CD4-positive, alpha-beta T cell treated with Interferon alpha-2 for 1 hour (primary cell): Measurements from ENCODE around the gene PAIP2B.
"Not testable (repeated sequence)": the region's sequence is repeated elsewhere in the genome, so short reads cannot be mapped to it uniquely, and the experiment has no call there.

Experiments
- DNase-seq, 2 donors: peaks; one replicate each; pipeline ENCODE4 v3.0.0-alpha.2; 2020 to 2022

Gene PAIP2B

GRCh38 chr2:71215447-71215846, 11.5 kb downstream of the PAIP2B start:
- no peak for DNase-seq

GRCh38 chr2:71212336-71212735, 14.6 kb downstream of the PAIP2B start:
- no peak for DNase-seq

GRCh38 chr2:71210292-71210691, 16.6 kb downstream of the PAIP2B start:
- DNase-seq = no peak

- no peak for DNase-seq
These were observed 18.1 kb downstream of the PAIP2B start for GRCh38 chr2:71208756-71209155.

- DNase-seq = no peak
These were observed 19.3 kb downstream of the PAIP2B start for GRCh38 chr2:71207601-71208000.

GRCh38 chr2:71206271-71206670, 20.6 kb downstream of the PAIP2B start:
- DNase-seq = no peak

- no peak for DNase-seq
These were observed 35.3 kb downstream of the PAIP2B start for GRCh38 chr2:71191570-71191943.

GRCh38 chr2:71190656-71191569, 36.0 kb downstream of the PAIP2B start:
- DNase-seq = no peak

- no peak for DNase-seq
These were observed 39.3 kb downstream of the PAIP2B start for GRCh38 chr2:71187589-71187988.

- DNase-seq = no peak
These were observed 39.9 kb downstream of the PAIP2B start for GRCh38 chr2:71186973-71187372.

GRCh38 chr2:71183306-71184115, 43.4 kb downstream of the PAIP2B start:
- not testable (repeated sequence) for DNase-seq

GRCh38 chr2:71181316-71181715, 45.6 kb downstream of the PAIP2B start:
- no peak for DNase-seq

GRCh38 chr2:71178836-71179235, 48.1 kb downstream of the PAIP2B start:
- not testable (repeated sequence) for DNase-seq

GRCh38 chr2:71174207-71174606, 52.7 kb downstream of the PAIP2B start:
- DNase-seq = no peak

- DNase-seq = no peak
These were observed 53.8 kb downstream of the PAIP2B start for GRCh38 chr2:71173096-71173495.

- no peak for DNase-seq
These were observed 60.1 kb downstream of the PAIP2B start for GRCh38 chr2:71166812-71167211.

- DNase-seq = peak; percentile 42 to 52
These were observed 69.6 kb downstream of the PAIP2B start for GRCh38 chr2:71157124-71157793.

GRCh38 chr2:71156573-71156972, 70.3 kb downstream of the PAIP2B start:
- DNase-seq = no peak

GRCh38 chr2:71155846-71156245, 71.1 kb downstream of the PAIP2B start:
- no peak for DNase-seq

GRCh38 chr2:71154798-71155197, 72.1 kb downstream of the PAIP2B start:
- DNase-seq = peak in 1 of 2 donors; percentile 17

- DNase-seq = no peak
These were observed 72.6 kb downstream of the PAIP2B start for GRCh38 chr2:71154279-71154678.

- no peak for DNase-seq
These were observed 73.2 kb downstream of the PAIP2B start for GRCh38 chr2:71153585-71154224.

GRCh38 chr2:71151620-71152019, 75.3 kb downstream of the PAIP2B start:
- DNase-seq = no peak
